ENCODE results near the gene ZYX. TPM values are rescaled to one million over a fixed set of nuclear protein-coding genes. Genes with fewer than 3 reads are reported as not detected.
A peak's percentile ranks its signal among the peaks of the same experiment; 100 is the strongest.

ZYX gene
- total RNA-seq, 6 donors from 2014 or later: 44.6 to 345 (median 222) TPM

- DNase-seq (no peak), ATAC-seq (ENCODE audit: low FRiP score in 2 of 2) (no peak)
- H3K4me3 ChIP-seq: no peak overlapping the region
- H3K27ac ChIP-seq: peak overlapping the region in 2 of 4 donors; percentile 41 to 74
- TF ChIP-seq POLR2AphosphoS5 (IDR thresholded peaks at IDR 0.05) (no peak), EP300 (IDR thresholded peaks at IDR 0.05) (no peak), POLR2A (IDR thresholded peaks at IDR 0.05) (no peak), CTCF (IDR thresholded peaks at IDR 0.05) (no peak)
- no peaks in the 10 kb centered on the region for H3K9me3 ChIP-seq
- WGBS, 2 donors: 81 to 84% methylated on average over 8 to 14 of the region's 14 CpGs
- peaks cover 25 to 53% (median 35%) of the 10 kb centered on the region in 4 donors for H3K36me3 ChIP-seq
- no peaks in the 10 kb centered on the region for H3K27me3 ChIP-seq
- H3K4me1 ChIP-seq: peaks cover 47 to 78% (median 59%) of the 10 kb centered on the region in 4 donors
Measured at GRCh38 chr7:143393267-143394041, 12.3 kb downstream of the ZYX start.

DNA sequence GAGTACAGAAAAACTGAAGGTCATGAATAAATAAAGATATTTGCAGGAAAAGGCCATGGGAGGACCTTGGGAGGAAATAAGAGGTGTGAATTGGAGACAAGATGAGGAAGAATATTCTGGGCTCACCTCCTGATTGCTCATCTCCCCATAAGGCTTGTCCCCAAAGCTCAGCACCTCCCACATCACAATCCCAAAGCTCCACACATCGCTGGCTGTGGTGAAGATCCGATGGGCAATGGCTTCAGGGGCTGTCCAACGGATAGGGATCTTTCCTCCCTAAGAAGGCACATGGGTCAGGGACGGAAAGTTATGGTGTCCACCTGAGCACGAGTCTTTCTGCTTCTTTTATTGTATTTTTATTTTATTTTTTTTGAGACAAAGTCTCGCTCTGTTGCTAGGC lies 12.9 kb downstream of the ZYX start:
- Histone ChIP-seq H3K27ac (peak overlapping the region in 1 of 4 donors; percentile 62), H3K36me3 (peaks cover 19 to 47% (median 29%) of the 10 kb centered on the region in 4 donors), H3K27me3 (no peaks in the 10 kb centered on the region), H3K9me3 (no peaks in the 10 kb centered on the region), H3K4me1 (peaks cover 47 to 72% (median 58%) of the 10 kb centered on the region in 4 donors), H3K4me3 (no peak overlapping the region)
- no peak for DNase-seq
- no peak for ATAC-seq (ENCODE audit: low FRiP score in 2 of 2)
- TF ChIP-seq POLR2A (IDR thresholded peaks at IDR 0.05) (no peak), CTCF (IDR thresholded peaks at IDR 0.05) (no peak), EP300 (IDR thresholded peaks at IDR 0.05) (no peak), POLR2AphosphoS5 (IDR thresholded peaks at IDR 0.05) (no peak)
- 90 to 93% methylated on average over 6 of the region's 6 CpGs for WGBS, 2 donors

- Histone ChIP-seq H3K36me3 (peaks cover 13 to 40% (median 22%) of the 10 kb centered on the region in 4 donors), H3K4me1 (peaks cover 47 to 66% (median 54%) of the 10 kb centered on the region in 4 donors), H3K9me3 (no peaks in the 10 kb centered on the region), H3K27me3 (no peaks in the 10 kb centered on the region), H3K27ac (peak overlapping the region; percentile 9 to 62 (median 42)), H3K4me3 (peak overlapping the region in 1 of 4 donors; percentile 14)
- 63 to 78% methylated on average over 4 to 6 of the region's 6 CpGs for WGBS, 2 donors
- no peak for ATAC-seq (ENCODE audit: low FRiP score in 2 of 2)
- TF ChIP-seq CTCF (IDR thresholded peaks at IDR 0.05): no peak
- no peak for TF ChIP-seq POLR2AphosphoS5 (IDR thresholded peaks at IDR 0.05)
- TF ChIP-seq POLR2A (IDR thresholded peaks at IDR 0.05): no peak
- TF ChIP-seq EP300 (IDR thresholded peaks at IDR 0.05): no peak
- DNase-seq: no peak
Measured at GRCh38 chr7:143394777-143395176, 13.6 kb downstream of the ZYX start.

DNA sequence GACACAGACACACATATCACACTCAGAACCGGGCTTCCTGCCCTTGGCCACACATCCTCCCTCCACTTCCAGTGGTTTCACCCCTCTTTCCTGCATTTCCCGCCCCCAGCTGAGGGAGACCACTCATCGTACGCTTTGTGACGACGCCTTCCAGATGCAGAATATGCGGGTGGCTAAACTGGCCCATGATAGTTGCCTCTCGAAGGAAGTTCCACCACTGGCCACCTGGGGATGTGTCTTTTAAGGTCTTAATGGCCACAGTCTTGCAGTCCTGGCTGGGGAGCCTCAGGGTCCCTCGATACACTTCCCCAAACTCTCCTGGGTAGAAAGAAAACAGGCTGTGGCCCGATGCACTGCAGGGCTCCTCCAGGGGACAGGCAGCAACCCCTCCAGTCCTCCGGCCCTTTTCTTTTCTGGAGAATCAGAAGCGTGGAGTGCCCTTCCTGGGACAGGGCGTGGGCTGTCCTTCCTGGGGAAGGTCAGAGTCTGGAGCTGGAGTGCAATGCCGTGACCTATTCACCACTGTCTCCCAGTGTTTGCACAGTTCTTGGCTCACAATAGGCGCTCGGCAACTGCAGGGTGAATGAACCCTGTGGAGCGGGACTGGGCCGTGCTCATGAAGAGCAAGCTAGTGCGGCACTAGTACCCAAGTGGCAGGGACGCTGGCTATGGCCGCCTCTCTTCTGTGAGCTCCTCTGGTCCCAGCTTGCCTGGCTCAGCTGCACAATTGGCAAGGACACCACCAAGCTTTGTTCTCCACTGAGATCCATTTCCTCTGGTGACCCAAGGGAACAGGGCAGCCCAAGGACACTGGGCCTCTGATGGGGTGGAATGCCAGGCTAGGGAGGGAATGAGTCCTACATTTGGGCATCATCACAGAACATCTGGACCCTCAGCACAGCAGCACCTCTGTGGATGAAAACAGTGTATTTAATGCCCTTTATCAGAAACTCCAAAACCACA lies 14.3 kb downstream of the ZYX start:
- WGBS, 2 donors: 56 to 57% methylated on average over 11 to 21 of the region's 21 CpGs
- no peaks in the 10 kb centered on the region for H3K9me3 ChIP-seq
- H3K4me1 ChIP-seq: peaks cover 47 to 59% (median 51%) of the 10 kb centered on the region in 4 donors
- no peaks in the 10 kb centered on the region for H3K27me3 ChIP-seq
- DNase-seq (no peak), ATAC-seq (ENCODE audit: low FRiP score in 2 of 2) (peak in 1 of 2 donors; percentile 7)
- peak overlapping the region; percentile 41 to 62 (median 60) for H3K27ac ChIP-seq
- H3K36me3 ChIP-seq: peaks cover 9 to 33% (median 15%) of the 10 kb centered on the region in 4 donors
- H3K4me3 ChIP-seq: peak overlapping the region in 1 of 4 donors; percentile 14
- TF ChIP-seq POLR2A (IDR thresholded peaks at IDR 0.05) (no peak), CTCF (IDR thresholded peaks at IDR 0.05) (peak in 1 of 6 experiments; percentile 45)
